Measurements from ENCODE around the gene ALK. TPM values are rescaled to one million over a fixed set of nuclear protein-coding genes. Genes with fewer than 3 reads are reported as not detected.

ALK gene
- polyA plus RNA-seq, 3 donors: not detected

GRCh38 chr2:29531626-29532025 lies 389.8 kb downstream of the ALK start:
- Histone ChIP-seq H3K4me1 (ENCODE audit: control insufficient read depth in 1 of 2, insufficient read depth in 2 of 2, low read length in 2 of 2) (no peaks in the 10 kb centered on the region), H3K4me3 (replicated peaks in 1 of 3; ENCODE audit: low read depth in 2 of 3, low read length in 3 of 3) (no peak overlapping the region), H3K27me3 (ENCODE audit: control insufficient read depth in 2 of 2, insufficient read depth in 2 of 2, low read length in 2 of 2) (no peaks in the 10 kb centered on the region), H2AFZ (ENCODE audit: insufficient read depth, low read depth, low read length, poor library complexity, severe bottlenecking) (no peak overlapping the region), H3K4me2 (replicated peaks; ENCODE audit: extremely low read depth, low read length, poor library complexity, severe bottlenecking) (no peak overlapping the region), H3K9ac (ENCODE audit: insufficient read depth, low read length, poor library complexity, severe bottlenecking) (no peak overlapping the region), H3K79me2 (ENCODE audit: insufficient read depth, low read length) (no peaks in the 10 kb centered on the region), H4K20me1 (ENCODE audit: insufficient read depth, low read length) (no peaks in the 10 kb centered on the region), H3K36me3 (replicated peaks in 1 of 2; ENCODE audit: control insufficient read depth in 1 of 2, insufficient read depth in 2 of 2, low read length in 2 of 2) (no peaks in the 10 kb centered on the region), H3K9me3 (replicated peaks in 1 of 2; ENCODE audit: control insufficient read depth in 1 of 2, insufficient read depth in 1 of 2, low read length in 2 of 2) (no peaks in the 10 kb centered on the region), H3K27ac (ENCODE audit: low read depth in 1 of 2, low read length in 2 of 2) (no peak overlapping the region)
- 100% methylated on average over 3 of the region's 4 CpGs for WGBS (ENCODE audit: insufficient coverage)
- H3K36me3 Mint-ChIP-seq: no peaks in the 10 kb centered on the region
- no peak overlapping the region for H3K27ac Mint-ChIP-seq
- intact Hi-C loops (cut with micrococcal nuclease): no loop called here
- H3K27me3 Mint-ChIP-seq (ENCODE audit: low read depth in 3 of 3): peaks cover 0 to 3% (median 2%) of the 10 kb centered on the region in 3 donors
- H3K4me3 Mint-ChIP-seq: no peak overlapping the region
- no peak for DNase-seq
- H3K4me1 Mint-ChIP-seq: peaks cover 10% of the 10 kb centered on the region
- H3K9me3 Mint-ChIP-seq: peaks cover 0 to 4% (median 0%) of the 10 kb centered on the region in 7 donors
- TF ChIP-seq CTCF (IDR thresholded peaks at IDR 0.05): no peak

GRCh38 chr2:29530281-29530680 lies 391.1 kb downstream of the ALK start:
- WGBS (ENCODE audit: insufficient coverage): 100% methylated on average over 1 of the region's 2 CpGs

More at GRCh38 chr2:29530281-29530680, 391.1 kb downstream of the ALK start:
- H3K9me3 Mint-ChIP-seq: peaks cover 0 to 4% (median 0%) of the 10 kb centered on the region in 7 donors
- Histone ChIP-seq H4K20me1 (ENCODE audit: insufficient read depth, low read length) (no peaks in the 10 kb centered on the region), H3K27ac (ENCODE audit: low read depth in 1 of 2, low read length in 2 of 2) (no peak overlapping the region), H3K4me2 (replicated peaks; ENCODE audit: extremely low read depth, low read length, poor library complexity, severe bottlenecking) (no peak overlapping the region), H3K36me3 (replicated peaks in 1 of 2; ENCODE audit: control insufficient read depth in 1 of 2, insufficient read depth in 2 of 2, low read length in 2 of 2) (no peaks in the 10 kb centered on the region), H3K4me3 (replicated peaks in 1 of 3; ENCODE audit: low read depth in 2 of 3, low read length in 3 of 3) (no peak overlapping the region), H3K9ac (ENCODE audit: insufficient read depth, low read length, poor library complexity, severe bottlenecking) (no peak overlapping the region), H3K4me1 (ENCODE audit: control insufficient read depth in 1 of 2, insufficient read depth in 2 of 2, low read length in 2 of 2) (no peaks in the 10 kb centered on the region), H3K9me3 (replicated peaks in 1 of 2; ENCODE audit: control insufficient read depth in 1 of 2, insufficient read depth in 1 of 2, low read length in 2 of 2) (no peaks in the 10 kb centered on the region), H3K27me3 (ENCODE audit: control insufficient read depth in 2 of 2, insufficient read depth in 2 of 2, low read length in 2 of 2) (no peaks in the 10 kb centered on the region), H3K79me2 (ENCODE audit: insufficient read depth, low read length) (no peaks in the 10 kb centered on the region), H2AFZ (ENCODE audit: insufficient read depth, low read depth, low read length, poor library complexity, severe bottlenecking) (no peak overlapping the region)
- intact Hi-C loops (cut with micrococcal nuclease): no loop called here
- H3K27ac Mint-ChIP-seq: no peak overlapping the region
- H3K36me3 Mint-ChIP-seq: no peaks in the 10 kb centered on the region
- H3K4me1 Mint-ChIP-seq: peaks cover 10% of the 10 kb centered on the region
- H3K4me3 Mint-ChIP-seq: no peak overlapping the region
- no peak for TF ChIP-seq CTCF (IDR thresholded peaks at IDR 0.05)
- no peak for DNase-seq
- peaks cover 0 to 3% (median 2%) of the 10 kb centered on the region in 3 donors for H3K27me3 Mint-ChIP-seq (ENCODE audit: low read depth in 3 of 3)

All from CD14-positive monocyte (primary cell).